ENCODE results near the gene KATNAL1.
A peak's percentile ranks its signal among the peaks of the same experiment; 100 is the strongest.
"Not testable (repeated sequence)": the region's sequence is repeated elsewhere in the genome, so short reads cannot be mapped to it uniquely, and the experiment has no call there.

The KATNAL1 gene

DNA sequence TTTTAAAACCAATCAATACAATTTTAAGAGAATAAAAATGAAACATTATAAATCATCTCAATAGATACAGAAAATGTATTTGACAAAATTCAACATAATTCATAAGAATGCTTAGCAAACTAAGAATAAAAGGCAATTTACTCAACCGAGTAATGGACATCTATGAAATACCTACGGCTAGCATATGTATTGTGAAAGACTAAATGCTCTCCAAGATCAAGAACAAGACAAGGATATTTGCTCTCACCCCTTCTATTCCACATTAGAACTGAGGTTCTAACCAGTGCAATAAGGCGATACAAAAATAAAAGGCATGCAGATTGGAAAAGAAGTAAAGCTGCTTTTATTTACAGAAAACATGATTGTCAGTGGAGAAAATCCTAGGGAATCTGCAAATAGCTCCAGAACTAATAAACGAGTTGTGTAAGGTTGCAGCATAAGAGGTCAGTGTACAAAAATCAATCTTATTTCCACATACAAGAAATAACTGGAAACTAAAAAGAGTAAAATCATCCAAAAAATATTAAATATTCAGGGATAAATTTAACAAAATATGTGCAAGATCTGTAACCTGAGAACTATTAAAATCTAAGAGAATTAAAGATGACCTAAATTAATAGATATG lies 16.4 kb downstream of the KATNAL1 start:
- no peak for DNase-seq

DNA sequence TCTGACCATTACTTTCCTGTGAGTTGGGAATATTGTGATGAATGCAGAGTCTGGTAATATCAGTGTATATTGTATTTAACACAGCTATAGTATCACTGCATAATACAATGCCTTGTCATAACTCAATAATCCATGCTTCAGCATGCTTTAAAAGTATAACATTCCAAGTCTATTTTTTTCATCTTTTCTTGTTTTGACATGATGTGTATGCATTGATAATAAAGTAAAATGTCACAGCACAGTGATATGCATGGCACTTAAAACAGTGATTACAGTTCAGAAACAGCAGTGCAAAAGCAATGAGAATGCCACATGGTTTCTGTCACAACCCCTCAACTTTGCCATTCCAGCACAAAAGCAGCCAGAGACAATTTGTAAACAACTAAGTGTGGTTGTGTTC lies 17.8 kb downstream of the KATNAL1 start:
- no peak for DNase-seq

DNA sequence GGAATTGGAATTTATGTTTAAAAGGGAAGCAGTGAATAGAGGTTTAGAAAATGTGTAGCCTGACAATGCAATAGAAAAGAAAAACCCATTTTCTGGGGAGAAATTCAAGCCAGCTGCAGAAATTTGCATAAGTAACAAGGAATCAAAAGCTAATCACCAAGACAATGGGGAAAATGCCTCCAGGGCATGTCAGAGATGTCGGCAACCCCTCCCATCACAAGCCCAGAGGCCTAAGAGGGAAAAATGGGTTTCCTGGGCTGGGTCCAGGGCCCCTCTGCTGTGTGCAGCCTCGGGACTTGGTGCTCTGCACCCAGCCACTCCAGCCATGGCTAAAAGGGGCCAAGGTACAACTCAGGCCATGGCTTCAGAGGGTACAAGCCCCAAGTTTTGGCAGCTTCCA lies 21.3 kb downstream of the KATNAL1 start:
- not testable (repeated sequence) for DNase-seq

DNA sequence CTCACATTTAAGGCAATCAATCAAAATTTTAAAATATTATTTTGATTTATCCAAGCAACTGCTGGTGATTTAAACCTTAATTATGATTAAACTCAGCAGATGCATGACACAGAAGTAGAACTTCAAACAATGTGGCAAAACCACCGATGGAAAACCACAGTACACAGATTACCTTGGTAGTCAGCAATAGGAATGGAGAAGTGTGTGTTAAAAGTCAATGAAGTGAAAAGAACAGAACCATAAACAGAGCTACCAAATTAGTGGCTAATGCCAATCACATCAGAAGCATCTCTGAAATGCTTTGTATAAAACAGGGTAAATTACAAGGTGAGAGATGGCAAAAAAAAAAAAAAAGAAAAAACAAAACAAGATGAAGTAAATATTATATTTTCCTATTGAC lies 31.2 kb downstream of the KATNAL1 start:
- DNase-seq, result no peak

DNA sequence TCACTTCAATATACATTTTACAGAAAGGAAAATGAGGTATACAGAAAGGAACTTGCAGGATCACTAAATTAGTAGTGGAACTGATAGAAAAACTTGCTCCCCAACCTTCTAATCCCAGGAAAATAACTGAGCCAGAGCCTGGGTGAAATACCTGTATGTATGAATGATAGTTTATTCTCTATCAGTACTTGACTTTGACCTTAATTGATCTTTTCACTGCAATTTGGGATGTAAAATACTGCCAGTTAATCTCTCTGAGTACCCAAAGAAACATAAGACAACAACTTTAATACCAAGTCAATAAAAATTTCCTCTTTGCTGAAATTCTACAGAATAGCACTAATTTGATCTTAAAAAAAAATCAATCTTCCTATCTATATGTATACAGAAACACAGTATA lies 33.3 kb downstream of the KATNAL1 start:
- no peak for DNase-seq

DNA sequence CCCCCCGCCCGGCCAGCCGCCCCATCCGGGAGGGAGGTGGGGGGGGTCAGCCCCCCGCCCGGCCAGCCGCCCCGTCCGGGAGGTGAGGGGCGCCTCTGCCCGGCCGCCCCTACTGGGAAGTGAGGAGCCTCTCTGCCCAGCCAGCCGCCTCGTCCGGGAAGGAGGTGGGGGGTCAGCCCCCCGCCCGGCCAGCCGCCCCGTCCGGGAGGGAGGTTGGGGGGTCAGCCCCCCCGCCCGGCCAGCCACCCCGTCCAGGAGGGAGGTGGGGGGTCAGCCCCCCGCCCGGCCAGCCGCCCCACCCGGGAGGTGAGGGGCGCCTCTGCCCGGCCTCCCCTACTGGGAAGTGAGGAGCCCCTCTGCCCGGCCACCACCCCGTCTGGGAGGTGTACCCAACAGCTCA lies 37.3 kb downstream of the KATNAL1 start:
- not testable (repeated sequence) for DNase-seq

DNA sequence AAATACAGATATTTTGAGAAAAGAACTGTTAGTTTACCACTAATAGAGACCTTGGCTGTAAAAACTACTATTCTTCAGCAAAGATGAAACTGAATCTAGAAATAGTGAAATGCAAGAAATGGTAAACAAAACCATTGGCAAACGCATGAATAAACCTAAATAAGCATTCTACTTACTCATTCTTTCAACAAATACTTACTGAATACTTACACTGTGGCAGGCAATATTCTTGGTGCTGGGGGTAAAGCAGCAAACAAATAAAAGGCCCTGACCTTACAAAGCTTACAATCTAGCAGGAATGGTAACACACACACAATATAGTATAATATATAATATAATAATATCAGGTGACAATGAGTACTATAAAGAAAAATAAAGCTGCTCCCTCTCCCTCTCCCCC lies 38.7 kb downstream of the KATNAL1 start:
- DNase-seq, result no peak

DNA sequence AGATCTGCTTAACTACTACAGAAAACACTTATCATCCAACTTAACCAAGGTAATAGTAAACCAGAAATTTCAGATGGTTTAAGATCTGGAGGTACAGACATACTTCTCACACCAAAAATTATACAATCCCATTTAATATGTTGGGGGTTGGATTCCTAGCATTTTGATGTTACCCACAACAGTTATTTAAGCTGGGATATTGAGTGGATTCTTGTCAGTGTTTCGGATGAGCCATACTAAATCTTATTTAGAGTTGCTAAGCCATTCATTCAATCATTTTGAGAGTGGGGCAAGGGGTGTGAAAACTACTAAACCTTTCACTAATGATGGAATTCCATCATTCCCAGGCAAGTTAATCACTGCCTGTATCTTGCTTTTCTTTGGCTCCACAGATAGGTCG lies 40.6 kb downstream of the KATNAL1 start:
- DNase-seq, result peak; percentile 75

DNA sequence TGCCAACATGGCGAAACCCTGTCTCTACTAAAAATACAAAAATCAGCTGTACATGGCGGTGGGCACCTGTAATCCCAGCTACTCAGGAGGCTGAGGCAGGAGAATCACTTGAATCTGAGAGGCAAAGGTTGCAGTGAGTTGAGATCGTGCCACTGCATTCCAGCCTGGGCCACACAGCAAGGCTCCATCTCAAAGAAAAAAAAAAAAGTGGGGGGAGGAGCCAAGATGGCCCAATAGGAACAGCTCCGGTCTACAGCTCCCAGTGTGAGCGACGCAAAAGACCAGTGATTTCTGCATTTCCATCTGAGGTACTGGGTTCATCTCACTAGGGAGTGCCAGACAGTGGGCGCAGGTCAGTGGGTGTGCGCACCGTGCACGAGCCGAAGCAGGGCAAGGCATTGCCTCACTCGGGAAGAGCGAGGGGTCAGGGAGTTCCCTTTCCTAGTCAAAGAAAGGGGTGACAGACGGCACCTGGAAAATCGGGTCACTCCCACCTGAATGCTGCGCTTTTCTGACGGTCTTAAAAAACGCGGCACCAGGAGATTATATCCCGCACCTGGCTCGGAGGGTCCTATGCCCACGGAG lies 48.1 kb downstream of the KATNAL1 start:
- not testable (repeated sequence) for DNase-seq

DNA sequence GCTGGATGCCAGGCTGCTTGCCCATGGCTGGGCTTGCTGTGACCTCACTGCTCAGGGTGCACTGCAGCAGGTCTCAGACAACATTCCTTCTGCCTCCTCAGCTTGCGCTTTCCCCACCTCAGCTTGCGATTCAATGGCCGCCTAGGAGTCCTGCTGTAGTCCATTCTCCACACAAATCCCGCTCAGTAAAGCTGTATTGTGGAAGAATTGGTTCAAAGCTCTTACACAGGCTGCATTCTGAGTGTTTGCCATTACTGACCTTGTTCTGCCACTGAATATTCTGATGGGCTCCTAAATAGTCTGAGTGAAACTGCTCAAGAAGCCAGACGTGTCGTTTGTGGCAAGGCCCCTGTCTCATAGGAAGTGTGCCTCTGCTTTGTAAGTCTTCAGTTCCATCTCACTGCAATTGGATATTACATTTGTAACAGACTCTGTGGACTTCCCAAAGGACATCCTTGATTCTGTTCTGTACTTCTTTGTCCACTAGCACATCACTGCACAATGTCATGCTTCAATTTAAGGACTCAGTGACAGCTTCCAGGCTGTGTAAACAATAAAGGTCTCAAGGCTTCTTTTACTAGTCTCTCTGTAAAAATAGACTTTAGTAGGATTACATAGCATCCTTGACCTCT lies 49.8 kb downstream of the KATNAL1 start:
- no peak for DNase-seq

DNA sequence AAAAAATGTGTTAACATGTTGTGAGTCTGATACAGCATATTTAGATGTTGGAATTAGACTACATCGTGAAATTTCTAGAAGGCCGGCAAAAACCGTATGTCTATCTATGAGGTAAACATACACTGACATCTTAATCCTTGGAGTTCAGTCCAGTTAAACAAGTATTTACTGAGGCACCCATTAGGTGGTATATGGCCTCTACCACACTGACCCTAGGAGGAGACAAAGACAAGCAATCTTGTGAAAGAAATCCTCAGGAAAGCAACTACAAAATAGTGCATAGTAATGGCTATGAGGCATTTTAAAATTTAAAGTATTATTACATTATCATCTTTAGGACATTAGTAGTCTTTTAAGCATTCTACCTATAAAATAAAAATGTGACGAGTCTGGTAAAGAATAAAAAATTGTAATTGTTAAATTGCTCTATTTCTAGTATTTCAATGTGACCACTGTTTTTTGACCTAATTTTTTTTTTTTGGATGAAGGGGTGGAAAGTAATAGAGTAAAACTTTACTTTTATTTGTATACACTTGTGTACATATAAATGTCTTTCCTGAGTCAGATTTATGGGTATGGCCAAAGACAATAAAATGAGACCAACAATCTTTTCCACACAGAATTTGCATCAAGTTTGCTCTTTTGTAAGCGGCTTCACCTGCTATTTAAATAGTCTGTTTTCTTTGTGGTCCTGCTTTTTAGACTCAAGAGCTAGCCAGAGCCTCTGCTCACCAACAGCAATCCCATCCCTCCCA lies 50.5 kb downstream of the KATNAL1 start:
- DNase-seq, result no peak

DNA sequence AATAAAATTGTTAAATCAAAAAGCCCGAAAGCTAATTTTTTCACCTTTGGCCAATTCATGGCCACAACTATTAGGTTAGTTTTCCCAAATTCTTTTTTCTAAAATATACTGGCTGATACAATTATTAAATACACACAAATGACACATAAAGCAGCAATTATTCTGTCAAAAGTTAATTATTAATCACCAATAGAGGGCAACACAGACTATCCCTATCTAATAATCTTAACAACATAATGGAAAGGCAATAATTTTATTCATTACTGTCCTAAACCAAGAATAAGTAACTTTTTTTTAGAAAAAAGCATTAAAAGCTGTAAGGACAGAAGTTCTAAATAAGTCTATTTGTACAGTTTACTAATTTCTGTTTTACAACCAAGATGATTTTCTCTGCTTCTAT lies 51.7 kb downstream of the KATNAL1 start:
- no peak for DNase-seq

DNA sequence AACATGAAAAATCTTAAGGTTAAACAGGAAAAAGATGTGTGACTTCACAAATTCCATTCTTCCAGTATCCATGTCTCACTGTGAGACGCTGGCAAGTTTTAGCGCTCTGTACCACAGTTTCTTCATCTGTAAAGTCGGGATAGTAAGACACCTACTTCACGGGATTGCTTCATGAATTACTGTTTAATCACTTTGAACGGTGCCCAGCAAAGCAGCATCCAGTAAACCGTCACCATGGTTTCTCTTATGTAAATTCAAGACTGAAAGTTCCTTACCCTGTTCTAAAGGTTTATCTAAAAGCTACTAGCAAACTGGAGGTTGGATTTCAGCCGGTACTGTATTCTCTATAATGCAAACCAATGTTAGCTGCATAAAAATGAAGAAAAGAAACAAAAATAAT lies 53.5 kb downstream of the KATNAL1 start:
- no peak for DNase-seq

DNA sequence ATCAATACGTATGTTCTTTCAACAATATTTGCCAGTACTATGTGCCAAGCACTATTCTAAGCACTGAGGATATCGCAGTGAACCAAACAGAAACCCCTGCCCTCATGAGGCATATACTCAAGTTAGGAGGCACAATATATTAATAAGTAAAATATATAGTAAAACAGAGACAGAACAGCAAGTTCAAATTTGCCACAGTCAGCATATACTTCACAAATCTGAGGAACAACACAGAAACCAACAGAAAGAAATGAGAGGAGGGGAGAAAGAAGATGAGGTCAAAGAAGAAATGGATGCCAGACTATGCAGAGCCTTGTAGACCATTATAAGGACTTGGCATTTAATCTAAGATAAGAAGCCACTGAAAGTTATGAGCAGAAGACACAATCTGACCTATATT lies 59.9 kb downstream of the KATNAL1 start:
- DNase-seq, result no peak

DNA sequence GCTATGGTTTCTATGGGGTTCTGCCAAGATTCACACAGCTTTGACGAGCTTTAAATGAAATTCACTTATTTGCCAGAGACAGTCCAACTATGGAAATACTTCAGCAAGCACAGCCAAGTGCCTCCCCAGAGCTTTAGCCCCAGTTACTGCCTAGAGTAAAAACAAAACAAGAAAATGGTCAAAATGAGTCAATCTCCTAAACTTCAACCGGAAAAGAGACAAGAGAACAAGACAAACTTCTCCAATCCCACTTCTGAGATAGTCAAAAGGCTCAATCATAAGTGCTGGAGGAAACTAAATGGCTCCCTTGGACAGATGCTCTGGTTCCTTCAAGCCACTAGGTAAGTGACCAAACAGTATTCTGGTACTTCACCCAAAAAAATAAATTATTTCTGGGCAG lies 65.8 kb downstream of the KATNAL1 start:
- no peak for DNase-seq

DNA sequence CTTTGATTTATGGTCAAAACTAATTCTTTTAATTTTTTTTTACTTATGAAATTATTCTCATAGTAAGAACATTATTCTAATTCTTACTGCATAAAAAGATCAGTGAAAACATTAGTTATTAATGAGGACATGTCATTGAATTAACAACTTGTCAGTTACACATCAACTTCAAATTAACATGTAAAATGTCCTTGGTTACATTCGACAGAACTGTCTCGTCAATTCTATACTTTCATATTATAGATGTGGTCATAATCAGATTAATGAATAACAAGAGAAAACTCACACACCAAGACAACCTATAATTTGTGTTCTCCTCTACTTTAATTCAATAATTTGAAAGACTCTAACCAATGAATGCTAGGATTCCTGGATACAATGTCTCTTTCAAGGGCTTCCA lies 66.7 kb downstream of the KATNAL1 start:
- DNase-seq, result no peak

DNA sequence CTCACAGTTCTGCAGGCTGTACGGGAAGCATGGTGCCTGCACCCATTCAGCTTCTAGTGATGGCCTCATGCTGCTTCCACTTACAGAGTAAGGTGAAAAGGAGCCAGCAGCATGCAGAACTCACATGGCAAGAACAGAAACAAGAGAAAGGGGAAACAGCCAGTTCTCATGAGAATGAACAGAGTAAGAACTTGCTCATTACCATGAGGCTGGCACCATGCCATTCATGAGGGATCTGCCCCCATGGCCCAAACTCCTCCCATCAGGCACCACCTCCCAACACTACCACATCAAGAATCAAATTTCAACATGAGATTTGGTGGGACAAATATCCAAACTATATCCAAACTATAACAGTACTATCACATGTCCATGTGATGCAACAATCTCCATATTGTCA lies 72.1 kb downstream of the KATNAL1 start:
- DNase-seq, result no peak

DNA sequence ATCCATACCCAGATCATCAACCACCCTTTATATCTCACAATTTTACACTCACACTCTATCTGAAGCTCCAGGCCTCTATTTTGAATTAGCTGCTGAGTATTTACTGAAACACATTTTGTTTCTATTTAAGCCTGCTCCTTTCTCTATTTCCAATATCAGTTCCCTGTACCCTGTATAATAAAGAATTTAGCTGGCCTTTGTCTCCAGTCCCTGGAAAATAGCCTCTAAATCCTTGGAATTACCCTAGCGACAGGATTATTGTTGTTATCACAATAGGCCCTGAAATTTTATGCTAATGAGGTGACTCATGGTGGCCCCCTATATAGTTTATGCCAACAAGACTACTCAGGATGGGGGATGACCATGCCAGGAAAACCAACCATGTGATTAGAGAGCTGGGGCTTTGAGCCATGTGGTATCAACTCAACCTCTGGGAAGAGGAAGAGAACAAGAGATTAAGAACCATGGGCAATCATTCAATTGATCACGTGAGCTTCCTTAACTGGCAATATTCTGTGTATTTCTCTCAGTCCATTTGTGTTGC lies 72.7 kb downstream of the KATNAL1 start:
- DNase-seq, result no peak

DNA sequence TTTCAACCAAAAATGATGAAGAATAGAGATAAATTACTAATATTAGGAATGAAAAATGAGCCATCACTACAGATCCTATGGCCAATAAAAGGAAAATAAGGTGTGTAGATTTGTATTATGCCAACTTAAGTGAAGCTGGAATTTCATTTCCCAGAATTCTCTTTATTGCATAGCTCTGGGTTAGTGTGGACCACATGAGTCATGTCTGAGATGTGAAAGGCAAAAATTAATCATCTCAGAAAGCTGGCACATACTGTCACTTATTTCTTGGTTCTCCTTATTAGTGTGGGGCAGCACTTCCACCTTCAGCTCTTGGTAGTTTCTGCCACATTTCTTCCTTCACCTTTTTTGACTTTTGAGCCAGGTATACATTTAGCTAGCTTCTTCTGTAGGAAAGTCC lies 82.6 kb downstream of the KATNAL1 start:
- DNase-seq, result no peak

DNA sequence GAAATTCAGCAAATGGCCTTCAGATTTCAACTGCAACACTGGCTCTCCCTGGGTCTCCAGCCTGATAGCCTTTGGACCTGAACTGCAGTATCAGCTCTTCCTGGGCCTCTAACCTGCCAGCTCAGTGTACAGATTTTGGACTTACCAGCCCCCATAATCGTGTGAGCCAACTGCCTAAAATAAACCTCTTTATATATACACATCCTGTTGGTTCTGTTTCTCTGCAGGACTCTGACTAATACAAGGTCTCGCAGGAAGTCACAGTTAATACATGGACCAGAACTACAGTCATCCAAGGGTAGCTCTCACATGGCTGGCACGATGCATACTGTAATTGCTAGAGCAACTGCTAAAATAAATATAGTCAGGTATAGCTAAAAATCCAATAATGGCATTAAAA lies 85.1 kb downstream of the KATNAL1 start:
- no peak for DNase-seq

DNA sequence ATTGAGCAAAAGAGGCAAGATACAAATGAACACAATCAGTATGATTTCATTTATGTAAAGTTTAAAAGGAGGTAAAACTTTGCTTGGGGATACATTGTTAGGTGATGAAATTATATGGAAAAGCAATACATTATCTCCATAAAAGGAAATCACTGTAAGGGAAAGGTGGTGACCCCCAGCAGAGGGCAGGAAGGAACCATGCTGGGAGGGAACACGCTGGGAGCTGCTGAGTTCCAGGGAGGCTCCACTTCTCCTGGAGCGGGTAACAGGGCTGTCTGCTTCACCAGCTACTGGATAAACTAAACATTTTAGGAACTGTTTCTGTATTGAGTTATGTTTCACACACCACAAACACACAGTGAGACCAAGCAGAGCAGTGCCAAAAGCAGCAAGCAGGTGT lies 91.2 kb downstream of the KATNAL1 start:
- peak; percentile 15 for DNase-seq

DNA sequence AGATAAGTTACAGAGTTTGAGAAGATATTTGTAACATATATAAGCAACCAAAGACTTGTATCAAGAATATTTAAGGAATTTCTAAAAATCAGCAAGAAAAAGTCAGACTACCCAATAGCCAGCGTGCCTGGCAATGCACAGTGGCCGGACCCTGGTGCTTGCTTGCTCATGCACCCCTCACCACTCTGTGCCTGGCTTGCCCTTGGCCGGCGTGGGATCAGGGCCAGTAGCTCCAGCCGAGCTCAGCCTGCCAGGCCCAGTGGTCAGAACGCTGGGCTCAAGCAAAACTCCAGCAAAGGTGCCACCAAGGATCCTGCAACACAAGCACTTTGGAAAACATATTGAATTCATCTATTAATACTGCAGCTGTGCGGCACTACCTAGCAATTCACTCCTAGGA lies 95.1 kb downstream of the KATNAL1 start:
- no peak for DNase-seq

DNA sequence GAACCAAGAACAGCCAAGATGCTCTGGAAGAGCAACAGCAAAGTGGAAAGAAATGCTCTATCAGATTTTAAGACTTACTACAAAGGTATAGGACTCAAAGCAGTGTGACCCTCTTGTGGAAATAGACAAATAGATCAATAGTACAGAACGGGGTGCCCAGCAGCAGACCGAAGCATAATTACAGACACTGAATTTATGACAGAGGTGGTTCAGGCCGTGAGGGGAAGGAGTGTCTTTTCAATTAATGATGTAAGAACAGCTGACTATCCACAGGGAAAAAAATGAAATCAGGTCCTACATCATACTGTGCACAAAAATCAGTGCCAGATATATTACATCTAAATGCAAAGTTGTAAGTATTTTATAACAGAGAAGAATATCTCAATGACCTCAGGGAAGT lies 95.6 kb downstream of the KATNAL1 start:
- no peak for DNase-seq

DNA sequence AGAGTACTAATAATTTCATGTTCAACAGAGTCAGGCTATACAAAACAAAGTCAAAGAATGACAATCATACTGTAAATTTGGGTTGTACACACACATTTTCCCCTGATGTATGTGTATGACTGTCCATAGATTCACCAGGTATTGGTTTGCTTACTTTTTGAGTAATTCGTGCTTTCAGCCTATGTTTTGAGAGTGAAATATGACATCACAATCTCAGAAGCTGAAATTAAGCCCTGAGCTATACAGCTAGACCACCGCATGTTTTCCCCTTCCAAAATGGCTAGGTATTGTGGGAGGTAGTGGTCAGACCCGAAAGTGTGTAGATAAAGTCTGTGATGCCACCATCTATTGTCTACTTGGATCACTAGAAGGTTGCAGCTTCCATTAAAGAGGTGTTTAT lies 102.8 kb downstream of the KATNAL1 start:
- no peak for DNase-seq

Measured in NCI-H82 (cell line).